HCT116 (cell line): ENCODE results near the gene ZBTB49. TPM values are rescaled to one million over a fixed set of nuclear protein-coding genes. Genes with fewer than 3 reads are reported as not detected.

Source experiments
- ATAC-seq: fragments of 200-7000 bp; cut with Tn5 transposase; 2 replicates; pipeline ENCODE4 v1.9.1; 2020; ENCODE audit warnings: mild to moderate bottlenecking, moderate library complexity
- BruUV-seq: library from RNA; stranded (reverse); fragments of 400-500 nt; replicated peaks from 2 replicates; lab custom pipeline; 2021; lab: Mats Ljungman, UMichigan
- CTCF ChIA-PET: fragments of 300-600 bp; sonication (Branson Sonifier 250); formaldehyde crosslinking; loops from one replicate; lab custom pipeline; 2021; ENCODE audit warnings: antibody characterized with exemption; lab: Charles Lee
- POLR2A ChIA-PET: fragments of 300-600, 350-600 bp; sonication (Branson Sonifier 250); formaldehyde crosslinking; loops from one replicate; lab custom pipeline; 2021; ENCODE audit warnings: antibody characterized with exemption; lab: Charles Lee
- RAD21 ChIA-PET, 2 experiments: fragments of 300-600 bp; sonication (Branson Sonifier 250); formaldehyde crosslinking; loops; one replicate each; lab custom pipeline; 2023; ENCODE audit warnings: low total read pairs in 2 of 2; ENCODE audit not compliant: uncharacterized antibody in 2 of 2, unreplicated experiment in 2 of 2, low non-redundant PET in 1 of 2; lab: Charles Lee
- DNase-seq: peaks from one replicate; pipeline ENCODE4 v3.0.0-alpha.2; 2010; ENCODE audit warnings: low read depth, low spot score
- H2AFZ ChIP-seq: fragments of 200-600 bp; shearing (Covaris generic), sonication (generic); 2 replicates; pipeline ENCODE4 v1.6.1; 2017; ENCODE audit warnings: low read depth, mixed run types, mixed read lengths, antibody characterized with exemption, low read length; ENCODE audit not compliant: poor library complexity, severe bottlenecking
- H3K27ac ChIP-seq: 2 replicates; pipeline ENCODE4 v1.5.1; 2012; ENCODE audit warnings: low read depth, low read length
- H3K27me3 ChIP-seq: fragments of 200-600 bp; sonication (generic); 2 replicates; pipeline ENCODE4 v1.6.1; 2016; ENCODE audit warnings: mixed run types, low read length, mixed read lengths; ENCODE audit not compliant: insufficient read depth
- H3K36me3 ChIP-seq, 2 experiments: fragments of 200-500 bp in 1 of 2; fragments of 200-600 bp in 1 of 2; sonication (Bioruptor generic) in 1 of 2; sonication (generic) in 1 of 2; 2 replicates each; pipeline versions ENCODE4 v1.5.1 to v1.6.1; 2014 to 2016; ENCODE audit warnings: low read length in 2 of 2, inconsistent platforms in 1 of 2, mixed read lengths in 1 of 2, mixed run types in 1 of 2; ENCODE audit not compliant: insufficient read depth in 2 of 2, control insufficient read depth in 1 of 2
- H3K4me1 ChIP-seq, 2 experiments: fragments of 200-600 bp in 1 of 2; sonication (generic) in 1 of 2; 2 replicates each; pipeline versions ENCODE4 v1.5.1 to v1.6.1; 2012 to 2017; ENCODE audit warnings: low read length in 2 of 2, inconsistent platforms in 1 of 2, mild to moderate bottlenecking in 1 of 2, mixed read lengths in 1 of 2, mixed run types in 1 of 2, moderate library complexity in 1 of 2; ENCODE audit not compliant: insufficient read depth in 2 of 2, control insufficient read depth in 1 of 2
- H3K4me2 ChIP-seq: fragments of 200-600 bp; sonication (generic); 2 replicates; pipeline ENCODE4 v1.6.1; 2017; ENCODE audit warnings: mixed run types, low read length, mixed read lengths
- H3K4me3 ChIP-seq, 2 experiments: fragments of 200-600 bp in 1 of 2; sonication (generic) in 1 of 2; replicated peaks in 1 of 2; 2 replicates each; pipeline ENCODE4 v1.5.1; 2011 to 2016; ENCODE audit warnings: low read length in 2 of 2, control low read depth in 1 of 2, low read depth in 1 of 2, mild to moderate bottlenecking in 1 of 2, mixed read lengths in 1 of 2, mixed run types in 1 of 2
- H3K79me2 ChIP-seq: fragments of 200-600 bp; sonication (generic); 2 replicates; pipeline ENCODE4 v1.6.1; 2017; ENCODE audit warnings: mild to moderate bottlenecking, mixed run types, low read length, moderate library complexity, mixed read lengths; ENCODE audit not compliant: insufficient read depth
- H3K9ac ChIP-seq: fragments of 200-600 bp; sonication (generic); 2 replicates; pipeline ENCODE4 v1.6.1; 2016; ENCODE audit warnings: low read length, mixed read lengths
- H3K9me2 ChIP-seq: fragments of 200-600 bp; sonication (generic), shearing (Covaris generic); 2 replicates; pipeline ENCODE4 v1.6.1; 2017; ENCODE audit warnings: mixed run types, mild to moderate bottlenecking, moderate library complexity; ENCODE audit not compliant: insufficient read depth
- H3K9me3 ChIP-seq, 2 experiments: fragments of 200-500 bp in 1 of 2; fragments of 200-600 bp in 1 of 2; sonication (Bioruptor generic) in 1 of 2; sonication (generic) in 1 of 2; 2 replicates each; pipeline ENCODE4 v1.6.1; 2014 to 2017; ENCODE audit warnings: low read length in 2 of 2, mixed read lengths in 2 of 2, inconsistent platforms in 1 of 2, low read depth in 1 of 2, mild to moderate bottlenecking in 1 of 2, mixed run types in 1 of 2, moderate library complexity in 1 of 2; ENCODE audit not compliant: control insufficient read depth in 1 of 2, insufficient read depth in 1 of 2
- H4K20me1 ChIP-seq: fragments of 200-600 bp; sonication (generic), shearing (Covaris generic); 2 replicates; pipeline ENCODE4 v1.6.1; 2017; ENCODE audit warnings: mixed run types, mild to moderate bottlenecking, moderate library complexity; ENCODE audit not compliant: insufficient read depth
- CBX3 ChIP-seq: IDR thresholded peaks from 2 replicates; pipeline ENCODE4 v1.6.1; 2012; ENCODE audit warnings: low read depth
- CEBPB ChIP-seq: IDR thresholded peaks from 2 replicates; pipeline ENCODE4 v1.6.1; 2012; ENCODE audit warnings: low read depth
- EGR1 ChIP-seq: IDR thresholded peaks from 2 replicates; pipeline ENCODE4 v1.6.1; 2012; ENCODE audit warnings: low read depth
- ELF1 ChIP-seq: IDR thresholded peaks from 2 replicates; pipeline ENCODE4 v1.6.1; 2012; ENCODE audit warnings: low read depth, borderline replicate concordance
- EZH2phosphoT487 ChIP-seq: fragments of 200-600 bp; IDR thresholded peaks from 2 replicates; pipeline ENCODE4 v1.6.1; 2018; ENCODE audit warnings: antibody characterized with exemption, borderline replicate concordance
- POLR2A ChIP-seq: IDR thresholded peaks from 2 replicates; pipeline ENCODE4 v1.7.0; 2011; ENCODE audit warnings: borderline replicate concordance; ENCODE audit not compliant: insufficient read depth, insufficient read length; ENCODE audit errors: extremely low read depth
- POLR2AphosphoS5 ChIP-seq: IDR thresholded peaks from 2 replicates; pipeline ENCODE4 v1.6.1; 2011; ENCODE audit warnings: mild to moderate bottlenecking, low read depth, low read length, moderate library complexity
- SP1 ChIP-seq: IDR thresholded peaks from 2 replicates; pipeline ENCODE4 v1.6.1; 2012; ENCODE audit warnings: low read depth
- SRF ChIP-seq: IDR thresholded peaks from 2 replicates; pipeline ENCODE4 v1.6.1; 2012; ENCODE audit warnings: low read depth
- ZFX ChIP-seq: fragments of 450-650 bp; IDR thresholded peaks from 2 replicates; pipeline ENCODE4 v1.6.1; 2017
- ZNF274 ChIP-seq: fragments of 200-500 bp; sonication (Bioruptor generic); IDR thresholded peaks from 2 replicates; pipeline ENCODE4 v1.6.1; 2014; ENCODE audit warnings: mild to moderate bottlenecking, low read depth, low read length, inconsistent platforms
- intact Hi-C: fragments of 100-400 bp; cut with micrococcal nuclease; formaldehyde crosslinking; loops from 2 replicates; pipeline ENCODE4 v1.10.0; 2022
- total RNA-seq: library from RNA; stranded (reverse); gene quantifications from one replicate; pipeline ENCODE4 v1.2.1, GENCODE V29; 2021; ENCODE audit not compliant: unreplicated experiment
- TF ChIP-seq, protein P1 (sequence below): IDR thresholded peaks from 2 replicates; pipeline ENCODE4 v1.6.1; 2012
- TF ChIP-seq, protein P2 (sequence below), 3 experiments: fragments of 200-600 bp in 1 of 3; sonication (generic) in 1 of 3; IDR thresholded peaks in 2 of 3; conservative IDR thresholded peaks in 1 of 3; 2 replicates each; pipeline ENCODE4 v1.5.1; 2012 to 2017; ENCODE audit warnings: low read depth in 2 of 3, low read length in 2 of 3, antibody characterized with exemption in 1 of 3, borderline replicate concordance in 1 of 3, control low read depth in 1 of 3, mild to moderate bottlenecking in 1 of 3, mixed read lengths in 1 of 3, mixed run types in 1 of 3, moderate library complexity in 1 of 3; ENCODE audit not compliant: insufficient read depth in 1 of 3
- TF ChIP-seq, protein P3 (sequence below): IDR thresholded peaks from 2 replicates; pipeline ENCODE4 v1.6.1; 2012

ZBTB49 gene
- total RNA-seq, 1 experiment from 2014 or later: 3.9 TPM

DNA sequence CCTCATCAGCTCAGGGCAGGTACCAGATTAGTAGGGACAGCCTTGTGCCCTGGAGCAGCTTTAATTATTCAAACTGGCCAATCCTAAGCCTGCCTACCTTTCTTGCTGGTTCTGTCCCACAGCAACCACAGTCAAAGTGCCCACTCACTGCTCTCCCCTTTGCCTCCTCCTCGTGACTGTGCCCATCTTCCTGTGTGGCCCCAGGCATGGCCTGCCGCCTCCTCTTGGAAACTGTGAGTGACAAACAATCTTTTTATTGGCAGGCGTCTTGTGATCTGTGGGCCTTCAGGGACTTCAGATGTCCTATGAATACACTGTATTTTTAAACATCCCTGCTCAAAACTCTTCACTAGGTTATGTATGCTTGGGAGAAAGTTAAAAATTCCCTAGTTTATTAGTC lies 74.0 kb downstream of the ZBTB49 start:
- Histone ChIP-seq H3K4me2 (no peak overlapping the region), H3K9me2 (no peaks in the 10 kb centered on the region), H3K4me1 (0 out of 4 replicates have a peak, but pooled peaks cover 0 to 6% of the 10 kb centered on the region in 2 experiments), H3K27me3 (no peaks in the 10 kb centered on the region), H3K36me3 (no peaks in the 10 kb centered on the region), H3K27ac (no peak overlapping the region), H3K4me3 (no peak overlapping the region), H3K79me2 (no peaks in the 10 kb centered on the region), H3K9ac (no peak overlapping the region), H3K9me3 (no peaks in the 10 kb centered on the region), H4K20me1 (no peaks in the 10 kb centered on the region), H2AFZ (no peak overlapping the region)
- CTCF ChIA-PET: no interaction called here
- DNase-seq: no peak
- BruUV-seq: no TSS peak
- TF ChIP-seq ZNF274 (no peak), POLR2AphosphoS5 (no peak), EGR1 (no peak), SP1 (no peak), EZH2phosphoT487 (no peak)
- TF ChIP-seq, protein P1, sequence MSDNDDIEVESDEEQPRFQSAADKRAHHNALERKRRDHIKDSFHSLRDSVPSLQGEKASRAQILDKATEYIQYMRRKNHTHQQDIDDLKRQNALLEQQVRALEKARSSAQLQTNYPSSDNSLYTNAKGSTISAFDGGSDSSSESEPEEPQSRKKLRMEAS: no peak
- ATAC-seq: no peak
- RAD21 ChIA-PET: no interaction called here
- intact Hi-C loops: no loop called here
- POLR2A ChIA-PET: no interaction called here

DNA sequence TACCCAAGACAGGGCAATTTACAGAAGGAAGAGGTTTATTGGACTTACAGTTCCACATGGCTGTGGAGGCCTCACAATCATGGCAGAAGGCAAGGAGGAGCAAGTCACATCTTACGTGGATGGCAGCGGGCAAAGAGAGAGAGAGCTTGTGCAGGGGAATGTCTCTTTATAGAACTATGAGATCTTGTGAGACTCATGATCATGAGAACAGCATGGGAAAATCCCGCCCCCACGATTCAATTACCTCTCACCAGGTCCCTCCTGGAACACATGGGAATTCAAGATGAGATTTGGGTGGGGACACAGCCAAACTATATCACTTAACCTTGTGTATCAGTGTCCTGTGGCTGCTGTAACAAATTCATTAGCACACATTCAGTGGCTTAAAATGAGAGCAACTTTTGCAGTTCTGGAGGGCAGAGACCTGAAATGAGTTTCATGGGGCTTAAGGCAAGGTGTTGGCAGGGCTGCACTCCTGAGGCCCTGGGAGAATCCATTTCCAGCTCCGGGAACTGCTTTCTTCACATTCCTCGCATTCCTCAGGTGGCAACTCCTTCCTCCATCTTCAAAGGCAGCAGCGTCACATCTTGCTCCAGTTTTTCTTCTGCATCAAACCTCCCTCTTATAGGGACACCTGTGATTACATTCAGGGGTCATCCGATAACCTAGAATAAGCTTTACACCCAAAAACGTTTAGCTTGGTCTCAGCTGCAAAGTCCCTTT lies 74.6 kb downstream of the ZBTB49 start:
- no peaks in the 10 kb centered on the region for H3K36me3 ChIP-seq
- no peak overlapping the region for H3K4me2 ChIP-seq
- H4K20me1 ChIP-seq: no peaks in the 10 kb centered on the region
- CTCF ChIA-PET: no interaction called here
- H3K4me3 ChIP-seq: no peak overlapping the region
- no peaks in the 10 kb centered on the region for H3K27me3 ChIP-seq
- DNase-seq: no peak
- TF ChIP-seq SRF (no peak), ZNF274 (no peak), POLR2AphosphoS5 (no peak), ZFX (no peak), CBX3 (no peak), POLR2A (no peak), CEBPB (no peak), ELF1 (no peak)
- TF ChIP-seq, protein P1: no peak
- TF ChIP-seq, protein P2, sequence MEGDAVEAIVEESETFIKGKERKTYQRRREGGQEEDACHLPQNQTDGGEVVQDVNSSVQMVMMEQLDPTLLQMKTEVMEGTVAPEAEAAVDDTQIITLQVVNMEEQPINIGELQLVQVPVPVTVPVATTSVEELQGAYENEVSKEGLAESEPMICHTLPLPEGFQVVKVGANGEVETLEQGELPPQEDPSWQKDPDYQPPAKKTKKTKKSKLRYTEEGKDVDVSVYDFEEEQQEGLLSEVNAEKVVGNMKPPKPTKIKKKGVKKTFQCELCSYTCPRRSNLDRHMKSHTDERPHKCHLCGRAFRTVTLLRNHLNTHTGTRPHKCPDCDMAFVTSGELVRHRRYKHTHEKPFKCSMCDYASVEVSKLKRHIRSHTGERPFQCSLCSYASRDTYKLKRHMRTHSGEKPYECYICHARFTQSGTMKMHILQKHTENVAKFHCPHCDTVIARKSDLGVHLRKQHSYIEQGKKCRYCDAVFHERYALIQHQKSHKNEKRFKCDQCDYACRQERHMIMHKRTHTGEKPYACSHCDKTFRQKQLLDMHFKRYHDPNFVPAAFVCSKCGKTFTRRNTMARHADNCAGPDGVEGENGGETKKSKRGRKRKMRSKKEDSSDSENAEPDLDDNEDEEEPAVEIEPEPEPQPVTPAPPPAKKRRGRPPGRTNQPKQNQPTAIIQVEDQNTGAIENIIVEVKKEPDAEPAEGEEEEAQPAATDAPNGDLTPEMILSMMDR (IDR thresholded peaks at IDR 0.05 in 2 of 3, conservative IDR thresholded peaks at IDR 0.05 in 1 of 3; ENCODE audit: borderline replicate concordance in 1 of 3, insufficient read depth in 1 of 3, low read depth in 2 of 3, low read length in 2 of 3): no peak
- TF ChIP-seq, protein P3, sequence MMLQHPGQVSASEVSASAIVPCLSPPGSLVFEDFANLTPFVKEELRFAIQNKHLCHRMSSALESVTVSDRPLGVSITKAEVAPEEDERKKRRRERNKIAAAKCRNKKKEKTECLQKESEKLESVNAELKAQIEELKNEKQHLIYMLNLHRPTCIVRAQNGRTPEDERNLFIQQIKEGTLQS: no peak
- TF ChIP-seq, all 23 proteins: peak for 0
- no peaks in the 10 kb centered on the region for H3K9me2 ChIP-seq
- POLR2A ChIA-PET: no interaction called here
- 0 out of 4 replicates have a peak, but pooled peaks cover 0 to 6% of the 10 kb centered on the region in 2 experiments for H3K4me1 ChIP-seq
- ATAC-seq: no peak
- no peak overlapping the region for H2AFZ ChIP-seq
- RAD21 ChIA-PET: no interaction called here
- intact Hi-C loops: no loop called here
- no peaks in the 10 kb centered on the region for H3K79me2 ChIP-seq
- H3K9me3 ChIP-seq: no peaks in the 10 kb centered on the region
- H3K27ac ChIP-seq: no peak overlapping the region
- no peak overlapping the region for H3K9ac ChIP-seq
- BruUV-seq: no TSS peak
